ENCODE measurements around the gene BFSP2.

Gene BFSP2

GRCh38 chr3:133419151-133419909, 19.5 kb downstream of the BFSP2 start:
- no peak for DNase-seq (ENCODE audit: low spot score)

- no peak for DNase-seq (ENCODE audit: low spot score)
Measured at GRCh38 chr3:133424937-133425869, 25.3 kb downstream of the BFSP2 start.

GRCh38 chr3:133425898-133426297, 26.0 kb downstream of the BFSP2 start:
- DNase-seq (ENCODE audit: low spot score) = no peak

- peak; percentile 65 for DNase-seq (ENCODE audit: low spot score)
Measured at GRCh38 chr3:133426721-133427120, 26.9 kb downstream of the BFSP2 start.

GRCh38 chr3:133428552-133428951, 28.7 kb downstream of the BFSP2 start:
- DNase-seq (ENCODE audit: low spot score) = no peak

- no peak for DNase-seq (ENCODE audit: low spot score)
Measured at GRCh38 chr3:133429063-133429462, 29.2 kb downstream of the BFSP2 start.

GRCh38 chr3:133439563-133439962, 39.7 kb downstream of the BFSP2 start:
- no peak for DNase-seq (ENCODE audit: low spot score)

GRCh38 chr3:133440652-133441051, 40.8 kb downstream of the BFSP2 start:
- no peak for DNase-seq (ENCODE audit: low spot score)

- DNase-seq (ENCODE audit: low spot score) = no peak
Measured at GRCh38 chr3:133441867-133442270, 42.0 kb downstream of the BFSP2 start.

- no peak for DNase-seq (ENCODE audit: low spot score)
Measured at GRCh38 chr3:133442518-133442917, 42.7 kb downstream of the BFSP2 start.

- DNase-seq (ENCODE audit: low spot score) = peak; percentile 20
Measured at GRCh38 chr3:133443649-133444422, 44.0 kb downstream of the BFSP2 start.

- DNase-seq (ENCODE audit: low spot score) = no peak
Measured at GRCh38 chr3:133444423-133444774, 44.5 kb downstream of the BFSP2 start.

- DNase-seq (ENCODE audit: low spot score) = no peak
Measured at GRCh38 chr3:133445108-133445507, 45.3 kb downstream of the BFSP2 start.

- no peak for DNase-seq (ENCODE audit: low spot score)
Measured at GRCh38 chr3:133447750-133448477, 48.1 kb downstream of the BFSP2 start.

GRCh38 chr3:133448478-133449122, 48.7 kb downstream of the BFSP2 start:
- no peak for DNase-seq (ENCODE audit: low spot score)

- DNase-seq (ENCODE audit: low spot score) = no peak
Measured at GRCh38 chr3:133451309-133451708, 51.5 kb downstream of the BFSP2 start.

- DNase-seq (ENCODE audit: low spot score) = no peak
Measured at GRCh38 chr3:133452641-133453319, 52.9 kb downstream of the BFSP2 start.

GRCh38 chr3:133453383-133453782, 53.5 kb downstream of the BFSP2 start:
- no peak for DNase-seq (ENCODE audit: low spot score)

- DNase-seq (ENCODE audit: low spot score) = no peak
Measured at GRCh38 chr3:133455281-133455680, 55.4 kb downstream of the BFSP2 start.

- DNase-seq (ENCODE audit: low spot score) = no peak
Measured at GRCh38 chr3:133455960-133456359, 56.1 kb downstream of the BFSP2 start.

- no peak for DNase-seq (ENCODE audit: low spot score)
Measured at GRCh38 chr3:133457025-133457424, 57.2 kb downstream of the BFSP2 start.

All from RKO (cell line).